ENCODE measurements around the gene DCTN3.
"Not testable (repeated sequence)": the region's sequence is repeated elsewhere in the genome, so short reads cannot be mapped to it uniquely, and the experiment has no call there.

The DCTN3 gene

DNA sequence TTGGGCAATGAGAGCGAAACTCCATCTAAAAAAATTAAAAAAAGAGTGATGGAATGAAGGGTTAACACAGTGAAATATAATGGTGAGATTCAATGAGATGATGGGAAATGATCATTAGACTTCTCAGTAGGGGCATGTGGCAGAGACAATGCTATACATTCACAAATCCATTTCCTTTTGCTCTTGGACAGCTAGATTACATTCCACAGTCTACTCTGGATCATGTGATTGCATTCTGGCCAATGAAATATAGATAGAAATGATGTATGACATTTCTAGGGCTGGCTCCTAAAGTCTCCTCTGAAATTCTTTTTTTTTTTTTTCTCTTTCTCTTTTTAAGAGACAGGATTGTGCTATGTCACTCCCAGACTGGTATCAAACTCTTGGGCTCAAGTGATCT lies 22.4 kb upstream of the DCTN3 start:
- H3K9me3 ChIP-seq (ENCODE audit: control insufficient read depth, low read length), result no peaks in the 10 kb centered on the region
- H3K9ac ChIP-seq (ENCODE audit: low read length), result no peak overlapping the region
- H3K27me3 ChIP-seq (ENCODE audit: control insufficient read depth, insufficient read depth, low read length), result no peaks in the 10 kb centered on the region
- H3K36me3 ChIP-seq (ENCODE audit: control insufficient read depth, insufficient read depth, low read length), result no peaks in the 10 kb centered on the region
- H3K4me3 ChIP-seq (ENCODE audit: low read length), result no peak overlapping the region
- H3K4me1 ChIP-seq (ENCODE audit: control insufficient read depth, insufficient read depth, low read length), result peaks cover 24% of the 10 kb centered on the region

- not testable (repeated sequence) for H3K36me3 ChIP-seq (ENCODE audit: control insufficient read depth, insufficient read depth, low read length); H3K9ac ChIP-seq (ENCODE audit: low read length); H3K4me3 ChIP-seq (ENCODE audit: low read length); H3K9me3 ChIP-seq (ENCODE audit: control insufficient read depth, low read length); H3K27me3 ChIP-seq (ENCODE audit: control insufficient read depth, insufficient read depth, low read length)
- H3K4me1 ChIP-seq (ENCODE audit: control insufficient read depth, insufficient read depth, low read length), result peaks cover 26% of the 10 kb centered on the region
These were observed 19.0 kb upstream of the DCTN3 start for GRCh38 chr9:34639322-34639721.

- H3K4me1 ChIP-seq (ENCODE audit: control insufficient read depth, insufficient read depth, low read length), result peaks cover 26% of the 10 kb centered on the region
- peak overlapping the region; percentile 99 for H3K9ac ChIP-seq (ENCODE audit: low read length)
- H3K36me3 ChIP-seq (ENCODE audit: control insufficient read depth, insufficient read depth, low read length), result no peaks in the 10 kb centered on the region
- no peaks in the 10 kb centered on the region for H3K27me3 ChIP-seq (ENCODE audit: control insufficient read depth, insufficient read depth, low read length)
- H3K9me3 ChIP-seq (ENCODE audit: control insufficient read depth, low read length), result no peaks in the 10 kb centered on the region
- H3K4me3 ChIP-seq (ENCODE audit: low read length), result peak overlapping the region; percentile 89
These were observed 17.8 kb upstream of the DCTN3 start for GRCh38 chr9:34638138-34638445.

DNA sequence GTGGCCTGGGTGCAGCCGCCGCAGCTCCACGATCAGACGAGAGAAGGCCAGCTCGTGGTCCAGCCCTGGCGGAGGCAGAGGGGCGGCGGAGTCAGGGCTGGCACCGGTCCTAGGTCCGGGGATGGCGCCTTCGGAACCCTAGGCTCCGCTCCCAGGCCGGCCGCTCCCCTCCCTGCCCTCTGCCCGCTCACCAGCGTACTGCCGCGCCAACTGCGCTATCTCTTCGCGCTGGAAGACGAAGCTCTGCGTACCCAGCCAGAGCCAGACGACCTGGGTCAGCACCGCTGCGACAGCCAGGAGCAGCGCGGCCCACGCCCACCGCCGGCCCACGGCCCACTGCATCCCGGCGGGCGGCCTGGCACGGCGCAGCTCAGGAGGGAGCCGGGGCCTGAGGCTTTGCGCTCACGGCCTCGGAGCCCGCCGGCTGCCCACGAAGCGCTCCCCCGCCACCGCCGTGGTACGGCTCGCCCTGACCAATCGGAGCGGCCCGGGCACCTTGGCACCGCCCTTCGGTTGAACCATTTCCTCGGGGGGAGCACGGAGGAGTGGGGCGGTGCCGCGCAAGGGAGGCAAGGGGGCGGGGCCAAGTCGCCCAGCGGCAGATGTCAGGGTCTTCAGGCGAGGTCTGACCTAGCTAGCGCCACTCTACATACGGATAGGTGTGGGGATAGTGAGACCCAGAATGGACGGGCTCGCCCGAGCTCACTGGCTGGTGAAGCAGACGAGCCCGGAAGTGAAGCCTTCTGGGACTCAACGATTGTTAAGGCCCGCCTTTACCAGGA lies 17.3 kb upstream of the DCTN3 start, which contains the start of gene SIGMAR1:
Gene SIGMAR1, minus strand, starts transcription at position 432 of the 782 bp plus-strand sequence. Its CDS starts 90 bp downstream, at position 342.
- H3K4me3 ChIP-seq (ENCODE audit: low read length), result peak within 1 kb of the TSS; percentile 89
- no peaks in the 10 kb centered on the region for H3K9me3 ChIP-seq (ENCODE audit: control insufficient read depth, low read length)
- no peaks in the 10 kb centered on the region for H3K36me3 ChIP-seq (ENCODE audit: control insufficient read depth, insufficient read depth, low read length)
- H3K4me1 ChIP-seq (ENCODE audit: control insufficient read depth, insufficient read depth, low read length), result peaks cover 26% of the 10 kb centered on the region
- no peaks in the 10 kb centered on the region for H3K27me3 ChIP-seq (ENCODE audit: control insufficient read depth, insufficient read depth, low read length)
- H3K9ac ChIP-seq (ENCODE audit: low read length), result peak within 1 kb of the TSS; percentile 99

GRCh38 chr9:34636791-34637355 lies 16.6 kb upstream of the DCTN3 start:
- peaks cover 4% of the 10 kb centered on the region for H3K27me3 ChIP-seq (ENCODE audit: control insufficient read depth, insufficient read depth, low read length)
- peaks cover 26% of the 10 kb centered on the region for H3K4me1 ChIP-seq (ENCODE audit: control insufficient read depth, insufficient read depth, low read length)
- H3K9ac ChIP-seq (ENCODE audit: low read length), result peak overlapping the region; percentile 99

GRCh38 chr9:34635556-34635955 lies 15.3 kb upstream of the DCTN3 start:
- no peak overlapping the region for H3K4me3 ChIP-seq (ENCODE audit: low read length)
- no peaks in the 10 kb centered on the region for H3K9me3 ChIP-seq (ENCODE audit: control insufficient read depth, low read length)

More at GRCh38 chr9:34636791-34637355, 16.6 kb upstream of the DCTN3 start:
- Histone ChIP-seq H3K36me3 (ENCODE audit: control insufficient read depth, insufficient read depth, low read length) (no peaks in the 10 kb centered on the region), H3K9me3 (ENCODE audit: control insufficient read depth, low read length) (no peaks in the 10 kb centered on the region), H3K4me3 (ENCODE audit: low read length) (peak overlapping the region; percentile 89)

DNA sequence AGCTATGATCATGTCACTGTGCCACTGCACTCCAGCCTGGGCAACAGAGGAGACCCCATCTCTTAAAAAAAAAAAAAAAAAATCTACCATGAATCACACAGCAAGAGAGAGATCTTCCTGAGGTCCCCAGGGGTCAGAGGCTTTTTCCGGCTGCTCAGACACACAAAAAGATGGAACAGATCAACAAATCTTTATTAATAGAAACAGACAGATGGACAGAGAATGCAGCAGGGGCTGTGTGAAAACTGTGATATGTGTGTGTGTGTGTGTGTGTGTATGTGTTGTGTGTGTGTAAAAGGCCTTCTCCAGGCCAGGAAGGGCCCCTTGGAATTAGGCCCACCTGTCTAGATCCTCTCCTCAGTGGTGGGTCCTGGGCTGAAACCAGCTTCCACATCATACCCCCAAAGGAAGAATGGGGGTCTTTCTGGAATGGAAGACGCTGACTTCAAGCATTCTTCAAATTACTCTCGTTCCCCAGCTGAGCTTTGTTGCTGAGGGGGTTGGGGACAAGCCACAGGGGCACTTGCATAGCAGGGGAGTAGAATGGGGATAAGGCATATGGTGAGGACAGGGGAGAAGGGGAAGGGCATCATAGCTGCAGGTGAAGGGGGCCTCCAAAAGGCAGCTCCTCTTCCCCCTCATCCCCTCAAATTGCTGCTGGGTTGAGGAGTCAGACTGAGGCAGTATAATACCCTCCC lies 14.4 kb upstream of the DCTN3 start:
- Histone ChIP-seq H3K9me3 (ENCODE audit: control insufficient read depth, low read length) (no peaks in the 10 kb centered on the region), H3K27me3 (ENCODE audit: control insufficient read depth, insufficient read depth, low read length) (peaks cover 19% of the 10 kb centered on the region), H3K36me3 (ENCODE audit: control insufficient read depth, insufficient read depth, low read length) (no peaks in the 10 kb centered on the region), H3K4me1 (ENCODE audit: control insufficient read depth, insufficient read depth, low read length) (peaks cover 40% of the 10 kb centered on the region), H3K9ac (ENCODE audit: low read length) (no peak overlapping the region), H3K4me3 (ENCODE audit: low read length) (no peak overlapping the region)

More at GRCh38 chr9:34635556-34635955, 15.3 kb upstream of the DCTN3 start:
- Histone ChIP-seq H3K9ac (ENCODE audit: low read length) (no peak overlapping the region), H3K27me3 (ENCODE audit: control insufficient read depth, insufficient read depth, low read length) (peaks cover 10% of the 10 kb centered on the region), H3K4me1 (ENCODE audit: control insufficient read depth, insufficient read depth, low read length) (peaks cover 33% of the 10 kb centered on the region), H3K36me3 (ENCODE audit: control insufficient read depth, insufficient read depth, low read length) (no peaks in the 10 kb centered on the region)

- H3K4me3 ChIP-seq (ENCODE audit: low read length), result no peak overlapping the region
- no peaks in the 10 kb centered on the region for H3K36me3 ChIP-seq (ENCODE audit: control insufficient read depth, insufficient read depth, low read length)
- no peak overlapping the region for H3K9ac ChIP-seq (ENCODE audit: low read length)
- H3K27me3 ChIP-seq (ENCODE audit: control insufficient read depth, insufficient read depth, low read length), result peaks cover 26% of the 10 kb centered on the region
- H3K4me1 ChIP-seq (ENCODE audit: control insufficient read depth, insufficient read depth, low read length), result peaks cover 40% of the 10 kb centered on the region
- H3K9me3 ChIP-seq (ENCODE audit: control insufficient read depth, low read length), result no peaks in the 10 kb centered on the region
These were observed 13.7 kb upstream of the DCTN3 start for GRCh38 chr9:34633851-34634550.

- H3K36me3 ChIP-seq (ENCODE audit: control insufficient read depth, insufficient read depth, low read length), result no peaks in the 10 kb centered on the region
- H3K27me3 ChIP-seq (ENCODE audit: control insufficient read depth, insufficient read depth, low read length), result peaks cover 33% of the 10 kb centered on the region
- H3K9me3 ChIP-seq (ENCODE audit: control insufficient read depth, low read length), result no peaks in the 10 kb centered on the region
- no peak overlapping the region for H3K9ac ChIP-seq (ENCODE audit: low read length)
- no peak overlapping the region for H3K4me3 ChIP-seq (ENCODE audit: low read length)
- H3K4me1 ChIP-seq (ENCODE audit: control insufficient read depth, insufficient read depth, low read length), result peaks cover 38% of the 10 kb centered on the region
These were observed 12.9 kb upstream of the DCTN3 start for GRCh38 chr9:34633166-34633565.

GRCh38 chr9:34630402-34631154 lies 10.3 kb upstream of the DCTN3 start:
- Histone ChIP-seq H3K27me3 (ENCODE audit: control insufficient read depth, insufficient read depth, low read length) (peaks cover 59% of the 10 kb centered on the region), H3K36me3 (ENCODE audit: control insufficient read depth, insufficient read depth, low read length) (no peaks in the 10 kb centered on the region), H3K9me3 (ENCODE audit: control insufficient read depth, low read length) (no peaks in the 10 kb centered on the region), H3K9ac (ENCODE audit: low read length) (no peak overlapping the region), H3K4me1 (ENCODE audit: control insufficient read depth, insufficient read depth, low read length) (peaks cover 23% of the 10 kb centered on the region), H3K4me3 (ENCODE audit: low read length) (no peak overlapping the region)

- no peaks in the 10 kb centered on the region for H3K36me3 ChIP-seq (ENCODE audit: control insufficient read depth, insufficient read depth, low read length)
- no peak overlapping the region for H3K4me3 ChIP-seq (ENCODE audit: low read length)
- H3K4me1 ChIP-seq (ENCODE audit: control insufficient read depth, insufficient read depth, low read length), result peaks cover 22% of the 10 kb centered on the region
- peaks cover 69% of the 10 kb centered on the region for H3K27me3 ChIP-seq (ENCODE audit: control insufficient read depth, insufficient read depth, low read length)
- H3K9ac ChIP-seq (ENCODE audit: low read length), result no peak overlapping the region
- H3K9me3 ChIP-seq (ENCODE audit: control insufficient read depth, low read length), result no peaks in the 10 kb centered on the region
These were observed 9.2 kb upstream of the DCTN3 start for GRCh38 chr9:34629491-34629808.

All from mucosa of stomach (tissue), 1 donor.